Fibroblast of skin of right biceps (primary cell): ENCODE measurements around the gene DTNBP1.
"Not testable (repeated sequence)": the region's sequence is repeated elsewhere in the genome, so short reads cannot be mapped to it uniquely, and the experiment has no call there.

ENCODE experiments used
- DNase-seq: peaks from one replicate; pipeline ENCODE4 v3.0.0-alpha.2; 2013

Gene DTNBP1

GRCh38 chr6:15554728-15555100 is 108.1 kb downstream of the DTNBP1 start:
- no peak for DNase-seq

- no peak for DNase-seq
Observed at GRCh38 chr6:15553736-15554294, 109.0 kb downstream of the DTNBP1 start.

- no peak for DNase-seq
Observed at GRCh38 chr6:15553031-15553430, 109.8 kb downstream of the DTNBP1 start.

- DNase-seq = peak; percentile 4
Observed at GRCh38 chr6:15551798-15552197, 111.0 kb downstream of the DTNBP1 start.

DNA sequence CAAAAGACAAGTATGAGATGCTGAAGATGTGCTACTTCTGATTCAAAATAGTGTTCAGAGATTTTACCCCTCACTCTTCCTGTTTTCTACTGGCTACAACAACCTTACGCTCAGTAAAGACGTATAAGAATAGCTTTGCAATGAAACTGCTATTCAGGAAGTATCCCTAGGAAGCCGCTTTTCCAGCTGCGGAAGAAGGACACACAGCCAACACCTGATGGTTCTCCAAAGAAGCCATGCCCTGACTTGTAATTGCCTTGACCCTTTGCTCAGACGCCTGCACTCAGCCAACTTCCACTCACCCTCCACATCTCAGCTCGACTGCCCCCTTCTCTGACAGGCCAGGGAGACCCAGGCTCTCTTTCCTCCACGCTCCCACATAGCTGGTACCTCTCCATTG is 111.6 kb downstream of the DTNBP1 start:
- no peak for DNase-seq

GRCh38 chr6:15550546-15551123 is 112.2 kb downstream of the DTNBP1 start:
- DNase-seq = no peak

DNA sequence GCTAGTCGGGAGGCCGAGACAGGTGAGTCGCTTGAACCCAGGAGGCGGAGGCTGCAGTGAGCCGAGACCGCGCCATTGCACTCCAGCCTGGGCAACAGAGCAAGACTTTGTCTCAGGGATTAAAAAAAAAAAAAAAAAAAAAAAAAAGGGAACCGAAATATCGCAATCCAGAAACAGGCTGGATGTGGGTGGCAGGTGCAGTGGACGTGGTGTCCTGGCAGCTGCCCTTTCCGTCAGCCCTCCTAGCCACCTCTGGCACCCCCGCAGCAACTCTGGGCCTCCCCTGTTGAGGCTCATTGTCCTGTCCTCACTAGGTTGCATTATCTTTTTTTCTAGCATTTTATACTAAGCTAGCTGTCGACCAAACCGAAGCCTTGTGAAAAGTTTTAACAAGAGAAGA is 113.5 kb downstream of the DTNBP1 start:
- no peak for DNase-seq

- no peak for DNase-seq
Observed at GRCh38 chr6:15547400-15547799, 115.4 kb downstream of the DTNBP1 start.

DNA sequence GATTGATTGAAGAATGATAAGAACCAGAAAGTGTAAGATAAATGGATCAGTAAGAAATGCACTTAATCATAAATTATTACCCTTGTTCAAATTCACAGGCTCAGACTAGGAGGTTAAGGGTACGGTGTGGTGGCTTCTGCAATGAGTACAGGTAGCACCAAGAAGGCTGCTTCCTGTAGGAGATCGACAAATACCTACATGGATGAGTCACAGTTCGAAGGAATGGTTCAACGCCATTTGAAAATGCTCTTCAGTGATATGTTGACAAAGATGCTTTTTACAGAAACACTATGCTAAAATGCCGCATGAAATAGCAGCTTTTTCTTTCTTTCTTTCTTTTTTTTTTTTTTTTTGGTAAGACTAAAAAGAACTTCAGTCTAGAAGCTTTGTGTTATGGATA is 116.2 kb downstream of the DTNBP1 start:
- DNase-seq = no peak

DNA sequence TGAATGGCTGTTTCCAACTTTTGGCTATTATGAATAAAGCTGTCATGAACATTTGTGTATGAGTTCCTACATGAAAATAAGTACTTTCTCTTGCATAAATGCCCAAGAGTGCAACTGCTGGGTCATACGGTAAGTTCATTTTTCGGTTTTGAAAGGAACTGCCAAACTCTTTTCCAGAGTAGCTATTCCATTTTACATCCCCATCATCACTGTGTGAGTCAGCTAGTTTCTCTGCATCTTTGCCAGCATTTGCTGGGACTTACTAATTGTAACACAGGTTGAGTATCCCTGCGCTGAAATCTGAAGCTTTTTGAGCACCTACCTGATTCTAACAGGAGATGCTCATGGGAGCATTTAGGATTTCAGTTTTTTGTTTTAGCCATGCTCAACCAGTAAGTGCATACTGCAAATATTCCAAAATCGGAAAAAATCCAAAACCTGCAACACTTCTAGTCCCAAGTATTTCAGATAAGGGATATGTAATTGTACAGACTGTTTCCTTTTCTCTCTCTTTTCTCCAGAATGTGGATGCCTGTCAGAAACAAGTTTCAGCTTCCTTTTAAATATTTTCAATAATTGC is 118.4 kb downstream of the DTNBP1 start:
- peak; percentile 35 for DNase-seq

DNA sequence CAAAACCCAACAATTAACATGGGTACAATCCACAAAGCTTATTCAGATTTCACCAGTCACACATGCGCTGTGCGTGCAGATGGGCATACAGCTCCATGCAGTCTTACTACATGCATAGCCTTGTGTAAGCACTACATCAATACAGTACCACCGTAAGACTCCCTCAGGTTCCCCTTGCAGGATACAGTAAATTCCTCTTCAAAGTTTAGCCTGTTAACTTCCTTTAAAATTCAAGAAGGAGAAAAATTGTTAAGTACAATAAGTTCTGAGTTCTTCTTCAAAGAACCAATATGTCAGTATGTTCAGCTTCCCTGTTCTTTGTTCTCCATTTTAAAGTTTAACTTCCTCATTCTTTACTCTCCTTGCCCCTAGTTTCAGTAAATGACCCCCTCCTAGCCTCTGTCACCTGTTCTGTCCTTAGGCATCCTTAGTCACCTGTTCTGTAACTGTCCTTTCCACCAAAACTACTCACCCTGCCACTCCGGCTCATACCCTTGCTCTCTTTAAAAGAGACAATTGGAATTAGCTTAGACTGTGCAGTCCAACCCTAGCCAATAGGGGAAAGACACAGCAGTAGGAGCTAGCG is 119.4 kb downstream of the DTNBP1 start:
- DNase-seq = not testable (repeated sequence)

GRCh38 chr6:15539722-15540270 is 123.0 kb downstream of the DTNBP1 start:
- no peak for DNase-seq

- no peak for DNase-seq
Observed at GRCh38 chr6:15538766-15539495, 123.9 kb downstream of the DTNBP1 start.

- DNase-seq = no peak
Observed at GRCh38 chr6:15538106-15538505, 124.7 kb downstream of the DTNBP1 start.

DNA sequence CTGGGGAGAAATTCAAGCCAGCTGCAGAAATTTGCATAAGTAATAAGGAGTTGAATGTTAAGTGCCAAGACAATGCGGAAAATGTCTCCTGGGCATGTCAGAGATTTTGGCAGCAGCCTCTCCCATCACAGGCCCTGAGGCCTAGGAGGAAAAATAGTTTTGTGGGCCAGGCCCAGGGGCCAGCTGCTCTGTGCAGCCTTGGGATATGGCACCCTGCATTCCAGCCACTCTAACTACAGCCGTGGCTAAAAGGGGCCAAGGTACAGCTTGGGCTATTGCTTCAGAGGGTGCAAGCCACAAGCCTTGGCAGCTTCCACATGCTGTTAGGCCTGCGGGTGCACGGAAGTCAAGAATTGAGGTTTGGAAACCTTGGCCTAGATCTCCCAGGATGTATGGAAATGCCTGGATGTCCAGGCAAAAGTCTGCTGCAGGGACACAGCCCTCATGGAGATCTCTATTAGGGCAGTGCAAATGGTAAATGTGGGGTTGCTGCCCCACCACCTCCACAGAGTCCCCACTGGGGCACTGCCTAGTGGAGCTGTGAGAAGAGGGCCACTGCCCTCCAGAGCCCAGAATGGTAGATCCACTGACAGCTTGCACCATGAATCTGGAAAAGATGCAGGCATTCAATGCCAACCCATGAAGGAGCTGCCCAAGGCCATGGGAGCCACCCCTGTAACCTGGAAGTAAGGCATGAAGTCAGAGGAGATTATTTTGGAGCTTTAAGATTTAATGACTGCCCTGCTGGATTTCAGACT is 126.5 kb downstream of the DTNBP1 start:
- DNase-seq = no peak

- DNase-seq = no peak
Observed at GRCh38 chr6:15535495-15536197, 127.2 kb downstream of the DTNBP1 start.

DNA sequence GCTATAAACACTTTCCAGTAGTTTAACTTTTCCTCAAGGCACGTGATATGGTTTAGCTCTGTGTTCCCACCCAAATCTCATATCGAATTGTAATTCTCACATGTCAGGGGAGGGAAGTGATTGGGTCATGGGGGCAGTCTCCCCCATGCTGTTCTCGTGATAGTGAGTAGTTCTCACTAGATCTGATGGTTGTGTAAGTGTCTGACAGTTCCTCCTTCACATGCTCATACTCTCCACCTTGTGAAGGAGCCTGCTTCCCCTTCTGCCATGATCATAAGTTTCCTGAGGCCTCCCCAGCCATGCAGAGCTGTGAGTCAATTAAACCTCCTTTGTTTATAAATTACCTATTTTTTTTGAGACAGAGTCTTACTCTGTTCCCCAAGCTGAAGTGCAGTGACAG is 127.9 kb downstream of the DTNBP1 start:
- DNase-seq = no peak

- no peak for DNase-seq
Observed at GRCh38 chr6:15533379-15534026, 129.3 kb downstream of the DTNBP1 start.

DNA sequence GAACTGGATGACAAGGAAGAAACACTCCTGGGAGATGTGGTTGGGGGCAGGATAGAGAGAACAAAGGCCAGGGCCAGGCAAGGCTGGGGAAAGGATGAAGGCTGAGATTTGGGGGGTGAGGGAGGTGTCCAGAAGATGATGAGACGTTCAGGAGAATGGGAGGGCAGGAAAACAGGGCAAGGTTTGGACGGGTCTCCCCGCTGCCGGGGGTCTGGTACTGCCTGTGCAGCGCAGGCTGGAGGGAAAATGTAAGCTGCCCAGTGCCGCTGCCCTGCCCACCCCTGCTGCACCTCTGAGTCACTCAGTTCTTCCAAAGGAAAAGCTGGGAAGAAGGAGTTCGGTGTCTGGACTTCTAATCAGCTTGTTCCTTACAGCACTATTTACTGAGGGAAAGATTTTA is 130.9 kb downstream of the DTNBP1 start:
- DNase-seq = no peak

GRCh38 chr6:15530411-15530810 is 132.4 kb downstream of the DTNBP1 start:
- DNase-seq = no peak

DNA sequence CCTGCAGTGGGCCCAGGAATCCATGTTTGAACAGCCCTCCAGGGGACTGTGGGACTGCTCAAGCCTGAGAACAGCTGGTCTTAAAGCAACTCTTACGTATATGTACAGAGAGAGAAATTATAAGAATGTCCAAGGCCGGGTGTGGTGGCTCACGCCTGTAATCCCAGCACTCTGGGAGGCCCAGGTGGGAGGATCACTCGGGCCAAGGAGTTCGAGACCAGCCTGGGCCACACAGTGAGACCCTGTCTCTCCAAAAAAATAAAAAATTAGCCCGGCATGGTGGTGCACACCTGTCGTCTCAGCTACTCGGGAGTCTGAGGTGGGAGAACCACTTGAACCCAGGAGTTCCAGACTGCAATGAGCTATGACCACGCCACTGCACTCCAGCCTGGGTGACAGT is 134.0 kb downstream of the DTNBP1 start:
- no peak for DNase-seq
